NT2/D1 (cell line): ENCODE data around the gene ZNF350.

Source experiments
- YY1 ChIP-seq: IDR thresholded peaks from 2 replicates; pipeline ENCODE4 v1.6.1; 2011; ENCODE audit not compliant: insufficient read length, insufficient read depth
- ZNF274 ChIP-seq: IDR thresholded peaks from 2 replicates; pipeline ENCODE4 v1.6.1; 2011; ENCODE audit warnings: mild to moderate bottlenecking, low read depth, low read length

DNA sequence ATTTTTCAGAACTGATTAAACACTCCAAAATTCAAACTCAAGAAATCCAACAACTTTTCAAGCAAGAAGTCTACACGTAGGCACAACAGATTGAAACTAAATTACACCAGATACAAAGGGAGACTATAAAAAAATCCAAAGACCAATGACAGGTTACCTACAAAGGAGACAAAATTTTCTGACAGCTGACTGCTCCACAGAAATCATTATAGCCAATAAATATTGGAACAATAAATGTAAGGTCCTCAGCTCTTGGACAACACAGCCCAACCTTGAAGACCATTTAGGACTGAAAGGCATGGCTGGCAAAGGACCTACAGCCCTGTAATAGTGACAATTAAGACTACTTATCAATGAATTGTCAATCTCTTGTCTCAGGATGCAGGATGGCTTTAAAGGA is 15.9 kb downstream of the ZNF350 start:
- TF ChIP-seq YY1 (no peak), ZNF274 (no peak)
